Suprapubic skin (tissue), 4 donors: ENCODE results near the gene PRKCG. TPM values are rescaled to one million over a fixed set of nuclear protein-coding genes. Genes with fewer than 3 reads are reported as not detected.

Experiments used
- DNase-seq, 2 donors: peaks; one replicate each; pipeline ENCODE4 v3.0.0-alpha.2; 2019; ENCODE audit warnings: low spot score in 2 of 2
- H3K27ac ChIP-seq: fragments of 200-600 bp; sonication (generic); one replicate; pipeline ENCODE4 v1.5.1; 2019
- H3K27me3 ChIP-seq: fragments of 200-600 bp; sonication (generic); one replicate; pipeline ENCODE4 v1.5.1; 2019
- H3K36me3 ChIP-seq: fragments of 200-600 bp; sonication (generic); one replicate; pipeline ENCODE4 v1.5.1; 2019
- H3K4me1 ChIP-seq: fragments of 200-600 bp; sonication (generic); one replicate; pipeline ENCODE4 v1.5.1; 2019
- H3K4me3 ChIP-seq: fragments of 200-600 bp; sonication (generic); one replicate; pipeline ENCODE4 v1.5.1; 2019; ENCODE audit warnings: mild to moderate bottlenecking
- H3K9me3 ChIP-seq: fragments of 200-600 bp; sonication (generic); one replicate; pipeline ENCODE4 v1.5.1; 2019
- EP300 ChIP-seq: sonication (generic); formaldehyde crosslinking; IDR thresholded peaks from one replicate; pipeline ENCODE4 v1.6.1; 2017; ENCODE audit warnings: antibody characterized with exemption
- POLR2A ChIP-seq, 2 donors: fragments of 450-650 bp; IDR thresholded peaks; one replicate each; pipeline ENCODE4 v1.6.1; 2017; ENCODE audit warnings: antibody characterized with exemption in 2 of 2, mild to moderate bottlenecking in 2 of 2, moderate library complexity in 2 of 2
- POLR2AphosphoS5 ChIP-seq, 3 donors: sonication (generic); formaldehyde crosslinking; IDR thresholded peaks; one replicate each; pipeline ENCODE4 v1.6.1; 2017; ENCODE audit warnings: antibody characterized with exemption in 3 of 3
- WGBS: methylation state at CpG from one replicate; pipeline ENCODE4 v1.1.5; 2018; 5-methylcytosine and 5-hydroxymethylcytosine counted together
- total RNA-seq, 4 donors: library from RNA; depleted of rRNA; stranded (reverse); fragments of >200 nt; gene quantifications; one replicate each; pipeline ENCODE4 v1.1.0, GENCODE V29; 2016
- TF ChIP-seq, protein P1 (sequence below), 2 donors: fragments of 200-600 bp in 1 of 2; fragments of 450-650 bp in 1 of 2; sonication (generic) in 1 of 2; IDR thresholded peaks; one replicate each; pipeline ENCODE4 v1.5.1; 2016 to 2019; ENCODE audit warnings: antibody characterized with exemption in 2 of 2, mild to moderate bottlenecking in 1 of 2, moderate library complexity in 1 of 2

Gene PRKCG
- total RNA-seq, 4 donors from 2014 or later, result not detected

GRCh38 chr19:53870485-53870844 is 11.5 kb upstream of the PRKCG start:
- no peaks in the 10 kb centered on the region for H3K9me3 ChIP-seq
- no peak for TF ChIP-seq POLR2A (IDR thresholded peaks at IDR 0.05)
- TF ChIP-seq, protein P1, sequence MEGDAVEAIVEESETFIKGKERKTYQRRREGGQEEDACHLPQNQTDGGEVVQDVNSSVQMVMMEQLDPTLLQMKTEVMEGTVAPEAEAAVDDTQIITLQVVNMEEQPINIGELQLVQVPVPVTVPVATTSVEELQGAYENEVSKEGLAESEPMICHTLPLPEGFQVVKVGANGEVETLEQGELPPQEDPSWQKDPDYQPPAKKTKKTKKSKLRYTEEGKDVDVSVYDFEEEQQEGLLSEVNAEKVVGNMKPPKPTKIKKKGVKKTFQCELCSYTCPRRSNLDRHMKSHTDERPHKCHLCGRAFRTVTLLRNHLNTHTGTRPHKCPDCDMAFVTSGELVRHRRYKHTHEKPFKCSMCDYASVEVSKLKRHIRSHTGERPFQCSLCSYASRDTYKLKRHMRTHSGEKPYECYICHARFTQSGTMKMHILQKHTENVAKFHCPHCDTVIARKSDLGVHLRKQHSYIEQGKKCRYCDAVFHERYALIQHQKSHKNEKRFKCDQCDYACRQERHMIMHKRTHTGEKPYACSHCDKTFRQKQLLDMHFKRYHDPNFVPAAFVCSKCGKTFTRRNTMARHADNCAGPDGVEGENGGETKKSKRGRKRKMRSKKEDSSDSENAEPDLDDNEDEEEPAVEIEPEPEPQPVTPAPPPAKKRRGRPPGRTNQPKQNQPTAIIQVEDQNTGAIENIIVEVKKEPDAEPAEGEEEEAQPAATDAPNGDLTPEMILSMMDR (IDR thresholded peaks at IDR 0.05), result no peak
- TF ChIP-seq POLR2AphosphoS5 (IDR thresholded peaks at IDR 0.05), result no peak
- no peak for TF ChIP-seq EP300
- peaks cover 61% of the 10 kb centered on the region for H3K4me1 ChIP-seq
- H3K27me3 ChIP-seq, result no peaks in the 10 kb centered on the region
- peaks cover 27% of the 10 kb centered on the region for H3K36me3 ChIP-seq
- H3K27ac ChIP-seq, result peak overlapping the region; percentile 47
- 70% methylated on average over 5 of the region's 5 CpGs for WGBS
- peak in 1 of 2 donors; percentile 72 for DNase-seq
- H3K4me3 ChIP-seq, result peak overlapping the region; percentile 80

GRCh38 chr19:53871454-53871853 is 10.5 kb upstream of the PRKCG start:
- H3K4me3 ChIP-seq, result no peak overlapping the region
- no peaks in the 10 kb centered on the region for H3K27me3 ChIP-seq
- H3K9me3 ChIP-seq, result no peaks in the 10 kb centered on the region
- TF ChIP-seq POLR2A (IDR thresholded peaks at IDR 0.05), result no peak
- no peak for TF ChIP-seq EP300
- TF ChIP-seq, protein P1 (IDR thresholded peaks at IDR 0.05), result no peak
- no peak for TF ChIP-seq POLR2AphosphoS5 (IDR thresholded peaks at IDR 0.05)
- peaks cover 55% of the 10 kb centered on the region for H3K4me1 ChIP-seq
- WGBS, result 58% methylated on average over 7 of the region's 7 CpGs
- H3K36me3 ChIP-seq, result peaks cover 30% of the 10 kb centered on the region
- no peak for DNase-seq
- H3K27ac ChIP-seq, result no peak overlapping the region

DNA sequence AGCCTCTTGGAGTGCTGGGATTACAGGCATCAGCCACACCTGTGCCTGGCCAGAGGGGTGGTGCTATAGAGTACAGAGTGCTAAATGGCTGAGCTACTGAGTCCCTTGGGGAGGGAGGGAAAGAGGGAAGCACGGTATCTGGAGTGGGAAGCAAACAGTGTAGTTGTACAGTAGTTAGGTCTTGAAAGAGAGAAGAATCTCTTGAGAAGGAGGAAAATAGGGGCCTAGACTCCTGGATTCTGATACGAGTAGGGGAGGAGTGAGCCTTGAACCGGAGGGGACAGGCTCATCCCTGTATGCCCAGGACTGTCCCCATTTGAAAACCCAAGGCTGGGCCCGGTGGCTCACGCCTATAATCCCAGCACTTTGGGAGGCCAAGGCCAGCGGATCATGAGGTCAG is 9.2 kb upstream of the PRKCG start:
- H3K4me1 ChIP-seq, result peaks cover 45% of the 10 kb centered on the region

GRCh38 chr19:53873773-53874605 is 8.0 kb upstream of the PRKCG start:
- no peaks in the 10 kb centered on the region for H3K9me3 ChIP-seq
- peaks cover 2% of the 10 kb centered on the region for H3K27me3 ChIP-seq
- H3K36me3 ChIP-seq, result peaks cover 30% of the 10 kb centered on the region
- no peak overlapping the region for H3K27ac ChIP-seq
- no peak overlapping the region for H3K4me3 ChIP-seq
- no peak for TF ChIP-seq POLR2A (IDR thresholded peaks at IDR 0.05)
- no peak for TF ChIP-seq EP300
- TF ChIP-seq, protein P1 (IDR thresholded peaks at IDR 0.05), result no peak
- no peak for TF ChIP-seq POLR2AphosphoS5 (IDR thresholded peaks at IDR 0.05)
- peak in 1 of 2 donors; percentile 71 for DNase-seq
- peaks cover 46% of the 10 kb centered on the region for H3K4me1 ChIP-seq
- 93% methylated on average over 51 of the region's 51 CpGs for WGBS

More for the DNA sequence above, 9.2 kb upstream of the PRKCG start:
- TF ChIP-seq, protein P1 (IDR thresholded peaks at IDR 0.05), result no peak
- TF ChIP-seq POLR2AphosphoS5 (IDR thresholded peaks at IDR 0.05) (no peak), POLR2A (IDR thresholded peaks at IDR 0.05) (no peak), EP300 (no peak)
- Histone ChIP-seq H3K4me3 (no peak overlapping the region), H3K36me3 (peaks cover 30% of the 10 kb centered on the region), H3K27me3 (no peaks in the 10 kb centered on the region), H3K9me3 (no peaks in the 10 kb centered on the region), H3K27ac (no peak overlapping the region)
- DNase-seq, result no peak
- 80% methylated on average over 6 of the region's 6 CpGs for WGBS

DNA sequence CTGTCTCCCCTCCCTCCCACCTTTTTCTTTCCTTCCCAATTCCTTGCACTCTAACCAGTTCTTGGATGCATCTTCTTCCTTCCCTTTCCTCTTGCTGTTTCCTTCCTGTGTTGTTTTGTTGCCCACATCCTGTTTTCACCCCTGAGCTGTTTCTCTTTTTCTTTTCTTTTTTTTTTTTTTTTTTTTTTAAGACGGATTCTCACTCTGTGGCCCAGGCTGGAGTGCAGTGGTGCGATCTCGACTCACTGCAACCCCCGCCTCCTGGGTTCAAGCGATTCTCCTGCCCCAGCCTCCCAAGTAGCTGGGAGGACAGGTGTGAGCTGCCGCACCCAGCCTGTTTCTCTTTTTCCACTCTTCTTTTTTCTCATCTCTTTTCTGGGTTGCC is 7.4 kb upstream of the PRKCG start:
- Histone ChIP-seq H3K36me3 (peaks cover 30% of the 10 kb centered on the region), H3K27ac (no peak overlapping the region), H3K4me1 (peaks cover 52% of the 10 kb centered on the region), H3K27me3 (peaks cover 7% of the 10 kb centered on the region), H3K9me3 (no peaks in the 10 kb centered on the region), H3K4me3 (no peak overlapping the region)
- TF ChIP-seq, protein P1 (IDR thresholded peaks at IDR 0.05), result no peak
- no peak for TF ChIP-seq POLR2A (IDR thresholded peaks at IDR 0.05)
- no peak for TF ChIP-seq EP300
- no peak for TF ChIP-seq POLR2AphosphoS5 (IDR thresholded peaks at IDR 0.05)
- 78% methylated on average over 6 of the region's 6 CpGs for WGBS
- no peak for DNase-seq
